Mesenchymal stem cell (in vitro differentiated cells and primary cell): Measurements from ENCODE around the gene NOG.
A peak's percentile ranks its signal among the peaks of the same experiment; 100 is the strongest.

ENCODE experiments used
- DNase-seq: peaks from one replicate; pipeline ENCODE4 v3.0.0-alpha.2; 2013
- H2AFZ ChIP-seq: one replicate; pipeline ENCODE4 v1.6.1; 2013; ENCODE audit warnings: low read depth, mild to moderate bottlenecking, control low read depth, inconsistent platforms, low read length, moderate library complexity
- H2AK5ac ChIP-seq: 2 replicates; pipeline ENCODE4 v1.6.1; 2013; ENCODE audit warnings: low read length, moderate library complexity, mild to moderate bottlenecking, inconsistent platforms; ENCODE audit not compliant: severe bottlenecking
- H2BK120ac ChIP-seq: one replicate; pipeline ENCODE4 v1.6.1; 2013; ENCODE audit warnings: low read depth, mild to moderate bottlenecking, inconsistent platforms, low read length, moderate library complexity
- H2BK12ac ChIP-seq, 2 experiments: one replicate each; pipeline ENCODE4 v1.6.1; 2013; ENCODE audit warnings: inconsistent platforms in 2 of 2, low read length in 2 of 2, mild to moderate bottlenecking in 2 of 2, moderate library complexity in 2 of 2, control low read depth in 1 of 2
- H2BK15ac ChIP-seq: one replicate; pipeline ENCODE4 v1.6.1; 2013; ENCODE audit warnings: mild to moderate bottlenecking, low read depth, inconsistent platforms; ENCODE audit not compliant: poor library complexity, severe bottlenecking
- H2BK5ac ChIP-seq: 2 replicates; pipeline ENCODE4 v1.6.1; 2013; ENCODE audit warnings: low read depth, mild to moderate bottlenecking, low read length, control low read depth, inconsistent platforms; ENCODE audit not compliant: poor library complexity, severe bottlenecking
- H3K14ac ChIP-seq, 2 experiments: one replicate each; pipeline ENCODE4 v1.6.1; 2013; ENCODE audit warnings: inconsistent platforms in 2 of 2, low read length in 2 of 2, control low read depth in 1 of 2, mild to moderate bottlenecking in 1 of 2, moderate library complexity in 1 of 2
- H3K18ac ChIP-seq, 2 experiments: one replicate each; pipeline ENCODE4 v1.6.1; 2013; ENCODE audit warnings: inconsistent platforms in 2 of 2, low read length in 2 of 2, control low read depth in 1 of 2, low read depth in 1 of 2, mild to moderate bottlenecking in 1 of 2
- H3K23ac ChIP-seq, 2 experiments: one replicate each; pipeline ENCODE4 v1.6.1; 2013; ENCODE audit warnings: inconsistent platforms in 2 of 2, low read length in 2 of 2, mild to moderate bottlenecking in 2 of 2, moderate library complexity in 2 of 2, control low read depth in 1 of 2
- H3K27ac ChIP-seq: 2 replicates; pipeline ENCODE4 v1.5.1; 2013; ENCODE audit warnings: mild to moderate bottlenecking, moderate library complexity, low read length, control low read depth, inconsistent platforms; ENCODE audit not compliant: poor library complexity, severe bottlenecking
- H3K27me3 ChIP-seq, 2 experiments: 2 replicates each; pipeline versions ENCODE4 v1.6.1 to v1.7.0; 2013; ENCODE audit warnings: low read length in 2 of 2, mild to moderate bottlenecking in 2 of 2, moderate library complexity in 2 of 2, control low read depth in 1 of 2, inconsistent platforms in 1 of 2; ENCODE audit not compliant: control insufficient read depth in 1 of 2, insufficient read depth in 1 of 2
- H3K36me3 ChIP-seq, 2 experiments: 2 replicates each; pipeline versions ENCODE4 v1.6.1 to v1.7.0; 2013; ENCODE audit warnings: low read length in 2 of 2, control low read depth in 1 of 2, inconsistent platforms in 1 of 2, low read depth in 1 of 2, mild to moderate bottlenecking in 1 of 2; ENCODE audit not compliant: insufficient read depth in 2 of 2, control insufficient read depth in 1 of 2
- H3K4ac ChIP-seq, 2 experiments: one replicate each; pipeline ENCODE4 v1.6.1; 2013; ENCODE audit warnings: inconsistent platforms in 2 of 2, low read length in 2 of 2, mild to moderate bottlenecking in 2 of 2, moderate library complexity in 2 of 2, control low read depth in 1 of 2, low read depth in 1 of 2
- H3K4me1 ChIP-seq: 2 replicates; pipeline ENCODE4 v1.6.1; 2013; ENCODE audit warnings: low read depth, low read length, control low read depth; ENCODE audit not compliant: control insufficient read depth, insufficient read depth
- H3K4me2 ChIP-seq: 2 replicates; pipeline ENCODE4 v1.6.1; 2013; ENCODE audit warnings: low read length, mild to moderate bottlenecking, inconsistent platforms; ENCODE audit not compliant: poor library complexity, severe bottlenecking
- H3K4me3 ChIP-seq, 2 experiments: 2 replicates each; pipeline versions ENCODE4 v1.5.1 to v1.7.0; 2013; ENCODE audit warnings: low read length in 2 of 2, mild to moderate bottlenecking in 2 of 2, control low read depth in 1 of 2, low read depth in 1 of 2; ENCODE audit not compliant: insufficient read depth in 1 of 2
- H3K79me1 ChIP-seq: replicated peaks from 2 replicates; pipeline ENCODE4 v1.6.1; 2013; ENCODE audit warnings: mild to moderate bottlenecking, control low read depth, low read length, inconsistent platforms; ENCODE audit not compliant: poor library complexity, severe bottlenecking
- H3K9ac ChIP-seq: 2 replicates; pipeline ENCODE4 v1.7.0; 2013; ENCODE audit warnings: mild to moderate bottlenecking, low read length, moderate library complexity
- H3K9me3 ChIP-seq: 2 replicates; pipeline ENCODE4 v1.7.0; 2013; ENCODE audit warnings: mild to moderate bottlenecking, low read length; ENCODE audit not compliant: control insufficient read depth
- H4K8ac ChIP-seq: one replicate; pipeline ENCODE4 v1.6.1; 2013; ENCODE audit warnings: inconsistent platforms, mild to moderate bottlenecking, low read length, moderate library complexity
- H4K91ac ChIP-seq: one replicate; pipeline ENCODE4 v1.6.1; 2013; ENCODE audit warnings: mild to moderate bottlenecking, low read length, inconsistent platforms
- WGBS: methylation state at CpG from one replicate; pipeline ENCODE4 v1.1.7; 2013; ENCODE audit warnings: mixed read lengths; 5-methylcytosine and 5-hydroxymethylcytosine counted together

Gene NOG

GRCh38 chr17:56571456-56571855 is 22.0 kb upstream of the NOG start:
- H2BK120ac ChIP-seq: no peak overlapping the region
- no peaks in the 10 kb centered on the region for H3K4me1 ChIP-seq
- no peak overlapping the region for H2BK15ac ChIP-seq
- no peak for DNase-seq
- no peak overlapping the region for H3K4me2 ChIP-seq
- no peak overlapping the region for H2AK5ac ChIP-seq
- H2BK5ac ChIP-seq: no peak overlapping the region
- H3K14ac ChIP-seq: no peak overlapping the region
- H3K36me3 ChIP-seq: no peaks in the 10 kb centered on the region
- H4K91ac ChIP-seq: no peak overlapping the region
- no peak overlapping the region for H2BK12ac ChIP-seq
- H3K79me1 ChIP-seq: no peaks in the 10 kb centered on the region
- no peak overlapping the region for H3K18ac ChIP-seq
- no peak overlapping the region for H3K23ac ChIP-seq
- H3K9me3 ChIP-seq: no peaks in the 10 kb centered on the region
- H2AFZ ChIP-seq: no peak overlapping the region
- H3K4me3 ChIP-seq: no peak overlapping the region
- H4K8ac ChIP-seq: no peak overlapping the region
- H3K27ac ChIP-seq: no peak overlapping the region
- H3K27me3 ChIP-seq: peaks cover 0 to 7% of the 10 kb centered on the region in 2 experiments
- WGBS: 92% methylated on average over 1 of the region's 1 CpG
- no peak overlapping the region for H3K9ac ChIP-seq
- no peak overlapping the region for H3K4ac ChIP-seq

GRCh38 chr17:56577190-56577842 is 16.2 kb upstream of the NOG start:
- 74% methylated on average over 4 of the region's 5 CpGs for WGBS
- no peak for DNase-seq
- Histone ChIP-seq H3K18ac (no peak overlapping the region), H3K4ac (no peak overlapping the region), H3K9ac (no peak overlapping the region), H3K79me1 (no peaks in the 10 kb centered on the region), H3K4me1 (no peaks in the 10 kb centered on the region), H3K36me3 (no peaks in the 10 kb centered on the region), H2AFZ (no peak overlapping the region), H3K9me3 (no peaks in the 10 kb centered on the region), H3K14ac (peak overlapping the region in 1 of 2 experiments; percentile 74), H2BK120ac (no peak overlapping the region), H3K27ac (no peak overlapping the region), H4K8ac (no peak overlapping the region), H3K23ac (no peak overlapping the region), H2BK12ac (no peak overlapping the region), H3K4me3 (no peak overlapping the region), H3K4me2 (no peak overlapping the region), H2BK5ac (no peak overlapping the region), H2BK15ac (no peak overlapping the region), H4K91ac (no peak overlapping the region), H3K27me3 (peaks cover 17 to 42% of the 10 kb centered on the region in 2 experiments), H2AK5ac (no peak overlapping the region)

GRCh38 chr17:56577843-56578204 is 15.7 kb upstream of the NOG start:
- H2AFZ ChIP-seq: no peak overlapping the region
- no peak overlapping the region for H3K27ac ChIP-seq
- H3K9me3 ChIP-seq: no peaks in the 10 kb centered on the region
- H3K14ac ChIP-seq: no peak overlapping the region
- no peak for DNase-seq
- no peak overlapping the region for H2BK5ac ChIP-seq
- H3K4me3 ChIP-seq: no peak overlapping the region
- no peak overlapping the region for H3K4ac ChIP-seq
- no peaks in the 10 kb centered on the region for H3K36me3 ChIP-seq
- H3K4me1 ChIP-seq: no peaks in the 10 kb centered on the region
- H3K4me2 ChIP-seq: no peak overlapping the region
- H2BK120ac ChIP-seq: no peak overlapping the region
- no peak overlapping the region for H2BK15ac ChIP-seq
- no peak overlapping the region for H4K8ac ChIP-seq
- WGBS: 44% methylated on average over 13 of the region's 15 CpGs
- no peaks in the 10 kb centered on the region for H3K79me1 ChIP-seq
- no peak overlapping the region for H3K23ac ChIP-seq
- no peak overlapping the region for H2AK5ac ChIP-seq
- H3K18ac ChIP-seq: no peak overlapping the region
- no peak overlapping the region for H3K9ac ChIP-seq
- H3K27me3 ChIP-seq: peaks cover 22 to 43% of the 10 kb centered on the region in 2 experiments
- H2BK12ac ChIP-seq: no peak overlapping the region
- H4K91ac ChIP-seq: no peak overlapping the region

- Histone ChIP-seq H2BK12ac (no peak overlapping the region), H3K4me3 (no peak overlapping the region), H3K4me2 (no peak overlapping the region), H3K79me1 (no peaks in the 10 kb centered on the region), H2AK5ac (no peak overlapping the region), H2BK15ac (no peak overlapping the region), H3K4ac (no peak overlapping the region), H3K9me3 (no peaks in the 10 kb centered on the region), H3K27ac (no peak overlapping the region), H2AFZ (no peak overlapping the region), H2BK5ac (no peak overlapping the region), H3K14ac (peak overlapping the region in 1 of 2 experiments; percentile 44), H3K18ac (no peak overlapping the region), H3K36me3 (no peaks in the 10 kb centered on the region), H4K91ac (no peak overlapping the region), H3K4me1 (no peaks in the 10 kb centered on the region), H4K8ac (no peak overlapping the region), H3K9ac (no peak overlapping the region), H3K27me3 (peaks cover 37 to 53% of the 10 kb centered on the region in 2 experiments), H2BK120ac (no peak overlapping the region), H3K23ac (no peak overlapping the region)
- DNase-seq: no peak
- WGBS: 87% methylated on average over 5 of the region's 5 CpGs
Measured at GRCh38 chr17:56581635-56582627, 11.6 kb upstream of the NOG start.
